Skeletal muscle tissue (tissue), 4 donors: Measurements from ENCODE around the gene KREMEN1. TPM values are rescaled to one million over a fixed set of nuclear protein-coding genes. Genes with fewer than 3 reads are reported as not detected.
A peak's percentile ranks its signal among the peaks of the same experiment; 100 is the strongest.

Experiments
- H3K27ac ChIP-seq: one replicate; pipeline ENCODE4 v1.7.0; 2013; ENCODE audit warnings: mild to moderate bottlenecking, low read depth, low read length, inconsistent platforms
- H3K27me3 ChIP-seq, 3 donors: one replicate each; pipeline ENCODE4 v1.7.0; 2013; ENCODE audit warnings: low read length in 3 of 3; ENCODE audit not compliant: control insufficient read depth in 3 of 3, insufficient read depth in 3 of 3
- H3K36me3 ChIP-seq, 3 donors: one replicate each; pipeline ENCODE4 v1.7.0; 2013; ENCODE audit warnings: low read length in 3 of 3; ENCODE audit not compliant: control insufficient read depth in 3 of 3, insufficient read depth in 3 of 3
- H3K4me1 ChIP-seq, 3 donors: one replicate each; pipeline ENCODE4 v1.7.0; 2013; ENCODE audit warnings: low read length in 3 of 3, mild to moderate bottlenecking in 3 of 3; ENCODE audit not compliant: control insufficient read depth in 3 of 3, insufficient read depth in 3 of 3
- H3K4me3 ChIP-seq, 3 donors: one replicate each; pipeline ENCODE4 v1.7.0; 2013; ENCODE audit warnings: low read length in 3 of 3
- H3K9ac ChIP-seq, 3 donors: one replicate each; pipeline ENCODE4 v1.7.0; 2013; ENCODE audit warnings: low read length in 3 of 3, mild to moderate bottlenecking in 3 of 3, moderate library complexity in 2 of 3, low read depth in 1 of 3
- H3K9me3 ChIP-seq, 3 donors: one replicate each; pipeline ENCODE4 v1.7.0; 2013; ENCODE audit warnings: low read length in 3 of 3; ENCODE audit not compliant: control insufficient read depth in 3 of 3
- total RNA-seq: library from RNA; depleted of rRNA; stranded (reverse); fragments of >200 nt; gene quantifications from one replicate; pipeline ENCODE4 v1.2.3, GENCODE V29; 2014
- donor health status: Osteomylitis.

Gene KREMEN1
- total RNA-seq, 1 donor from 2014 or later, result 43.8 TPM

- Histone ChIP-seq H3K36me3 (peaks cover 0 to 9% (median 5%) of the 10 kb centered on the region in 3 donors), H3K4me1 (peaks cover 47 to 75% (median 65%) of the 10 kb centered on the region in 3 donors), H3K9me3 (no peaks in the 10 kb centered on the region), H3K9ac (peak overlapping the region; percentile 12 to 50 (median 40)), H3K27me3 (no peaks in the 10 kb centered on the region), H3K27ac (peak overlapping the region; percentile 41), H3K4me3 (no peak overlapping the region)
These were observed 74.6 kb downstream of the KREMEN1 start for GRCh38 chr22:29147331-29147899.

- Histone ChIP-seq H3K27ac (no peak overlapping the region), H3K9me3 (no peaks in the 10 kb centered on the region), H3K36me3 (peaks cover 0 to 6% (median 2%) of the 10 kb centered on the region in 3 donors), H3K27me3 (no peaks in the 10 kb centered on the region), H3K9ac (peak overlapping the region in 1 of 3 donors; percentile 50), H3K4me1 (peaks cover 47 to 69% (median 63%) of the 10 kb centered on the region in 3 donors), H3K4me3 (no peak overlapping the region)
These were observed 75.2 kb downstream of the KREMEN1 start for GRCh38 chr22:29148036-29148435.

GRCh38 chr22:29148826-29149225 is 76.0 kb downstream of the KREMEN1 start:
- Histone ChIP-seq H3K27ac (no peak overlapping the region), H3K9me3 (no peaks in the 10 kb centered on the region), H3K27me3 (no peaks in the 10 kb centered on the region), H3K9ac (no peak overlapping the region), H3K4me1 (peaks cover 44 to 62% (median 57%) of the 10 kb centered on the region in 3 donors), H3K36me3 (peaks cover 0 to 4% (median 0%) of the 10 kb centered on the region in 3 donors), H3K4me3 (no peak overlapping the region)

GRCh38 chr22:29149841-29150555 is 77.2 kb downstream of the KREMEN1 start:
- peaks cover 42 to 60% (median 51%) of the 10 kb centered on the region in 3 donors for H3K4me1 ChIP-seq

GRCh38 chr22:29150701-29151100 is 77.9 kb downstream of the KREMEN1 start:
- H3K36me3 ChIP-seq, result peaks cover 0 to 2% (median 0%) of the 10 kb centered on the region in 3 donors
- no peaks in the 10 kb centered on the region for H3K9me3 ChIP-seq
- H3K9ac ChIP-seq, result peak overlapping the region in 1 of 3 donors; percentile 57
- H3K4me1 ChIP-seq, result peaks cover 35 to 53% (median 44%) of the 10 kb centered on the region in 3 donors
- no peak overlapping the region for H3K4me3 ChIP-seq
- H3K27ac ChIP-seq, result peak overlapping the region; percentile 27
- H3K27me3 ChIP-seq, result no peaks in the 10 kb centered on the region

More at GRCh38 chr22:29149841-29150555, 77.2 kb downstream of the KREMEN1 start:
- Histone ChIP-seq H3K36me3 (peaks cover 0 to 3% (median 0%) of the 10 kb centered on the region in 3 donors), H3K9me3 (no peaks in the 10 kb centered on the region), H3K9ac (peak overlapping the region in 1 of 3 donors; percentile 57), H3K4me3 (no peak overlapping the region), H3K27me3 (no peaks in the 10 kb centered on the region), H3K27ac (peak overlapping the region; percentile 27)

GRCh38 chr22:29151316-29151715 is 78.5 kb downstream of the KREMEN1 start:
- Histone ChIP-seq H3K9ac (no peak overlapping the region), H3K27ac (no peak overlapping the region), H3K4me1 (peaks cover 29 to 47% (median 38%) of the 10 kb centered on the region in 3 donors), H3K27me3 (no peaks in the 10 kb centered on the region), H3K9me3 (no peaks in the 10 kb centered on the region), H3K4me3 (no peak overlapping the region), H3K36me3 (peaks cover 0 to 2% (median 0%) of the 10 kb centered on the region in 3 donors)

- Histone ChIP-seq H3K9me3 (no peaks in the 10 kb centered on the region), H3K27me3 (no peaks in the 10 kb centered on the region), H3K4me3 (no peak overlapping the region), H3K27ac (peak overlapping the region; percentile 71), H3K36me3 (peaks cover 0 to 2% (median 0%) of the 10 kb centered on the region in 3 donors), H3K4me1 (peaks cover 20 to 39% (median 30%) of the 10 kb centered on the region in 3 donors), H3K9ac (no peak overlapping the region)
These were observed 79.5 kb downstream of the KREMEN1 start for GRCh38 chr22:29152045-29152953.

GRCh38 chr22:29152954-29153719 is 80.3 kb downstream of the KREMEN1 start:
- no peak overlapping the region for H3K4me3 ChIP-seq
- no peak overlapping the region for H3K9ac ChIP-seq
- H3K36me3 ChIP-seq, result no peaks in the 10 kb centered on the region
- H3K9me3 ChIP-seq, result no peaks in the 10 kb centered on the region
- peaks cover 12 to 30% (median 22%) of the 10 kb centered on the region in 3 donors for H3K4me1 ChIP-seq
- H3K27ac ChIP-seq, result peak overlapping the region; percentile 71
- H3K27me3 ChIP-seq, result no peaks in the 10 kb centered on the region

- no peak overlapping the region for H3K27ac ChIP-seq
These were observed 81.7 kb downstream of the KREMEN1 start for GRCh38 chr22:29154364-29155048.

More at GRCh38 chr22:29154364-29155048, 81.7 kb downstream of the KREMEN1 start:
- Histone ChIP-seq H3K36me3 (no peaks in the 10 kb centered on the region), H3K4me1 (peaks cover 11 to 28% (median 20%) of the 10 kb centered on the region in 3 donors), H3K9me3 (no peaks in the 10 kb centered on the region), H3K4me3 (peak overlapping the region; percentile 51 to 62 (median 57)), H3K9ac (peak overlapping the region; percentile 20 to 66 (median 48)), H3K27me3 (no peaks in the 10 kb centered on the region)
